Stomach (tissue), 9 donors: Measurements from ENCODE around the gene SPOP. TPM values are rescaled to one million over a fixed set of nuclear protein-coding genes. Genes with fewer than 3 reads are reported as not detected.

Experiments used
- DNase-seq, 2 donors: peaks; one replicate each; pipeline versions ENCODE4 v3.0.0 to v3.0.0-alpha.2; 2013 to 2019
- H3K27ac ChIP-seq, 5 donors: fragments of 200-600 bp in 4 of 5; sonication (generic) in 4 of 5; one replicate each; pipeline ENCODE4 v1.5.1; 2013 to 2019; ENCODE audit warnings: mild to moderate bottlenecking in 1 of 5, moderate library complexity in 1 of 5
- H3K27me3 ChIP-seq, 3 donors: fragments of 200-600 bp; sonication (generic); one replicate each; pipeline ENCODE4 v1.5.1; 2017 to 2019; ENCODE audit warnings: mixed run types in 1 of 3
- H3K36me3 ChIP-seq, 4 donors: fragments of 200-600 bp; sonication (generic); 1 replicate in 3 of 4; 2 replicates in 1 of 4; pipeline ENCODE4 v1.5.1; 2016 to 2019
- H3K4me1 ChIP-seq, 4 donors: fragments of 200-600 bp; sonication (generic); one replicate each; pipeline ENCODE4 v1.5.1; 2016 to 2019
- H3K4me3 ChIP-seq, 4 donors: fragments of 200-600 bp; sonication (generic) in 3 of 4; one replicate each; pipeline ENCODE4 v1.5.1; 2016 to 2019; ENCODE audit warnings: mild to moderate bottlenecking in 1 of 4
- H3K9me3 ChIP-seq, 4 donors: fragments of 200-600 bp; sonication (generic); one replicate each; pipeline ENCODE4 v1.5.1; 2016 to 2019
- CTCF ChIP-seq, 7 experiments: fragments of 450-650 bp in 4 of 7; fragments of 200-600 bp in 3 of 7; sonication (generic) in 3 of 7; IDR thresholded peaks; one replicate each; pipeline ENCODE4 v1.5.1; 2016 to 2019; ENCODE audit warnings: antibody characterized with exemption in 7 of 7, control low read depth in 2 of 7, mild to moderate bottlenecking in 1 of 7
- EP300 ChIP-seq: sonication (generic); formaldehyde crosslinking; IDR thresholded peaks from one replicate; pipeline ENCODE4 v1.6.1; 2017; ENCODE audit warnings: antibody characterized with exemption
- POLR2A ChIP-seq, 4 donors: fragments of 450-650 bp; IDR thresholded peaks; one replicate each; pipeline ENCODE4 v1.6.1; 2016; ENCODE audit warnings: antibody characterized with exemption in 4 of 4, control low read depth in 2 of 4, mild to moderate bottlenecking in 1 of 4, moderate library complexity in 1 of 4
- POLR2AphosphoS5 ChIP-seq, 3 donors: sonication (generic); formaldehyde crosslinking; IDR thresholded peaks; one replicate each; pipeline ENCODE4 v1.6.1; 2016; ENCODE audit warnings: antibody characterized with exemption in 3 of 3
- WGBS, 5 donors: extraction: QIAGEN DNeasy Blood & Tissue Kit in 3 of 5; methylation state at CpG; one replicate each; pipeline versions ENCODE4 v1.1.5 to v1.1.7; 2013 to 2018; 5-methylcytosine and 5-hydroxymethylcytosine counted together
- intact Hi-C: fragments of 100-400 bp; cut with DNase I; formaldehyde crosslinking; loops from one replicate; pipeline ENCODE4 v1.15.1; 2023; ENCODE audit warnings: low total_unique reads
- polyA plus RNA-seq, 3 donors: library from polyadenylated mRNA; stranded (reverse); fragments of 200-250 nt; gene quantifications; one replicate each; pipeline ENCODE4 v1.2.3, GENCODE V29; 2013
- total RNA-seq, 5 donors: library from RNA; depleted of rRNA; stranded (reverse); fragments of >200 nt; gene quantifications; one replicate each; pipeline versions ENCODE4 v1.1.0 to v1.2.3, GENCODE V29; 2014 to 2016
- donor health status: healthy with polysubstance abuse.
- donor health status: Bipolar disorder and iron deficiency.
- donor health status: healthy.

SPOP gene
- total and polyA plus RNA-seq, 8 donors: 17.5 to 309 (median 41.6) TPM

DNA sequence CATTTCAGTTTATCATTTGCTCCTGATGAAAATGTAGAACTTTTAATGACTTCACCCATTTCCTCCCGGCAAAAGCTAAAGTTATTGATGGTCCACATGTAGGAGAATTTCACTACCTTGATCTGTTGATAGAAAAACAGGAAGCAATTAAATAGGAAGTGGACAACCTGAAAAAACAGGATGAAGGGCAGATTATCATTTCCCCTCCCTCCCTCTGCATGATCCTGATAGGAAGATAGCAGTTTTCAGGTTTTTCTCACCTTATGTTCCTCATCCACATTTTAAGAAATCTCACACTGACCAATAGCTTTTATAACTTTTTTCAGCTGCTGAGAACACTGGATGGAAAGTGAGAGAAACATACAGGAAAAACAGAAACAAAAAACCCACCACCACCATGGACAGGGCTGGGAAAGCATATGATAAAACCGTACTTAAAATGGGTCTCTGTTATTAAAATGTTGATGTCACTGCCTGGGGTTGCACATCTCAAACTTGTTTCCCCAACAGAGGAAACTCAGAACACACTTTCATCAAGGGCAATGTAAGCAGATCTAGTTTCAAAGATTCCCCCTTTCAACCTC, 55.9 kb downstream of the SPOP start:
- H3K36me3 ChIP-seq: peaks cover 43 to 74% (median 61%) of the 10 kb centered on the region in 4 donors
- intact Hi-C loops: no loop called here
- peak overlapping the region in 1 of 5 donors; percentile 18 for H3K27ac ChIP-seq
- H3K4me3 ChIP-seq: no peak overlapping the region
- peaks cover 12 to 53% (median 39%) of the 10 kb centered on the region in 4 donors for H3K4me1 ChIP-seq
- DNase-seq: no peak
- 56 to 74% (median 67%) methylated on average over 2 of the region's 2 CpGs for WGBS, 5 donors
- no peaks in the 10 kb centered on the region for H3K27me3 ChIP-seq
- H3K9me3 ChIP-seq: no peaks in the 10 kb centered on the region
- TF ChIP-seq CTCF (IDR thresholded peaks at IDR 0.05) (no peak), POLR2A (IDR thresholded peaks at IDR 0.05) (no peak), EP300 (no peak), POLR2AphosphoS5 (IDR thresholded peaks at IDR 0.05) (no peak)

GRCh38 chr17:49621420-49621819, 56.5 kb downstream of the SPOP start:
- TF ChIP-seq CTCF (IDR thresholded peaks at IDR 0.05): no peak
- TF ChIP-seq EP300: no peak
- TF ChIP-seq POLR2AphosphoS5 (IDR thresholded peaks at IDR 0.05): no peak
- Histone ChIP-seq H3K4me1 (peaks cover 19 to 58% (median 43%) of the 10 kb centered on the region in 4 donors), H3K27ac (peak overlapping the region in 1 of 5 donors; percentile 18), H3K27me3 (no peaks in the 10 kb centered on the region), H3K36me3 (peaks cover 43 to 74% (median 63%) of the 10 kb centered on the region in 4 donors), H3K9me3 (no peaks in the 10 kb centered on the region), H3K4me3 (no peak overlapping the region)
- DNase-seq: no peak
- intact Hi-C loops: no loop called here

GRCh38 chr17:49618028-49618611, 59.8 kb downstream of the SPOP start:
- H3K36me3 ChIP-seq: peaks cover 47 to 91% (median 82%) of the 10 kb centered on the region in 4 donors
- H3K27ac ChIP-seq: peak overlapping the region in 4 of 5 donors; percentile 7 to 77 (median 60)
- TF ChIP-seq EP300: no peak
- TF ChIP-seq POLR2A (IDR thresholded peaks at IDR 0.05): no peak
- 63 to 87% (median 78%) methylated on average over 3 of the region's 3 CpGs for WGBS, 5 donors
- H3K4me1 ChIP-seq: peaks cover 18 to 54% (median 32%) of the 10 kb centered on the region in 4 donors
- no peak overlapping the region for H3K4me3 ChIP-seq
- intact Hi-C loops: no loop called here
- no peaks in the 10 kb centered on the region for H3K27me3 ChIP-seq
- DNase-seq: peak in 1 of 2 donors; percentile 21
- H3K9me3 ChIP-seq: no peaks in the 10 kb centered on the region

GRCh38 chr17:49616601-49617131, 61.2 kb downstream of the SPOP start:
- intact Hi-C loops: no loop called here
- H3K4me3 ChIP-seq: no peak overlapping the region
- no peaks in the 10 kb centered on the region for H3K9me3 ChIP-seq
- H3K27ac ChIP-seq: peak overlapping the region; percentile 45 to 77 (median 56)
- H3K4me1 ChIP-seq: peaks cover 18 to 63% (median 39%) of the 10 kb centered on the region in 4 donors
- no peak for TF ChIP-seq CTCF (IDR thresholded peaks at IDR 0.05)
- no peak for TF ChIP-seq POLR2A (IDR thresholded peaks at IDR 0.05)
- peak in 1 of 3 donors; percentile 11 for TF ChIP-seq POLR2AphosphoS5 (IDR thresholded peaks at IDR 0.05)
- H3K27me3 ChIP-seq: no peaks in the 10 kb centered on the region
- DNase-seq: peak; percentile 48 to 52
- peaks cover 40 to 78% (median 70%) of the 10 kb centered on the region in 4 donors for H3K36me3 ChIP-seq
- WGBS, 5 donors: 21 to 46% (median 35%) methylated on average over 10 of the region's 10 CpGs
